C4-2B (cell line): ENCODE measurements around the gene ABCC8.

ENCODE experiments used
- H3K27ac ChIP-seq: fragments of 450-650 bp; 2 replicates; pipeline ENCODE4 v1.5.1; 2017
- ZFX ChIP-seq: fragments of 450-650 bp; IDR thresholded peaks from 2 replicates; pipeline ENCODE4 v1.6.1; 2017
- TF ChIP-seq, protein P1 (sequence below): fragments of 450-650 bp; conservative IDR thresholded peaks from 2 replicates; pipeline ENCODE4 v1.5.1; 2017; ENCODE audit warnings: mild to moderate bottlenecking

Gene ABCC8

DNA sequence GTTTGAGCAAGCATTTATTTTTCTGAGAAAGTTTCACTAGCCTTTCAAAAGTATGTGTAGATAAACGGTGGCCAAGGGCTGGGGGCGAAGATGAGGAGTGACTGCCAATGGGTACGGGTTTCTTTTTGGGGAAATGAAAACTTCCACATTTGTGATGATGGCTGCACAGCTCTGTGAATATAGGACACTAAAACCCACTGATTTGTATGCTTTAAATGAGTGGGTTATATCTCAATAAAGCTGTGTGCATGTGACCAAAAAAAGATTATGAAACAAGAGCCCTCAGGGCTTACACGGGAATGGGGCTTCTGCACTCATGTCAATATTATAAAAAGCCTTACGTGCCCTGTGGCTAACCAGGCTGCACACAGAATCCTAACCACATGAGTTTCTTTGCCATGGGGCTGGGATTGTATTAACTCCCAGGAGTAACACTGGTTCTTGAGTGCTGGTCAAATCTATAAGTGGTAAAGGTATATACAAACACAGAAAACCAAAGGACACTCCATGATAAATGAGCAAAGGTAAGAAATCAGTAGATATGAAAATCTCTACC lies 31.3 kb downstream of the ABCC8 start:
- H3K27ac ChIP-seq: no peak overlapping the region
- TF ChIP-seq, protein P1, sequence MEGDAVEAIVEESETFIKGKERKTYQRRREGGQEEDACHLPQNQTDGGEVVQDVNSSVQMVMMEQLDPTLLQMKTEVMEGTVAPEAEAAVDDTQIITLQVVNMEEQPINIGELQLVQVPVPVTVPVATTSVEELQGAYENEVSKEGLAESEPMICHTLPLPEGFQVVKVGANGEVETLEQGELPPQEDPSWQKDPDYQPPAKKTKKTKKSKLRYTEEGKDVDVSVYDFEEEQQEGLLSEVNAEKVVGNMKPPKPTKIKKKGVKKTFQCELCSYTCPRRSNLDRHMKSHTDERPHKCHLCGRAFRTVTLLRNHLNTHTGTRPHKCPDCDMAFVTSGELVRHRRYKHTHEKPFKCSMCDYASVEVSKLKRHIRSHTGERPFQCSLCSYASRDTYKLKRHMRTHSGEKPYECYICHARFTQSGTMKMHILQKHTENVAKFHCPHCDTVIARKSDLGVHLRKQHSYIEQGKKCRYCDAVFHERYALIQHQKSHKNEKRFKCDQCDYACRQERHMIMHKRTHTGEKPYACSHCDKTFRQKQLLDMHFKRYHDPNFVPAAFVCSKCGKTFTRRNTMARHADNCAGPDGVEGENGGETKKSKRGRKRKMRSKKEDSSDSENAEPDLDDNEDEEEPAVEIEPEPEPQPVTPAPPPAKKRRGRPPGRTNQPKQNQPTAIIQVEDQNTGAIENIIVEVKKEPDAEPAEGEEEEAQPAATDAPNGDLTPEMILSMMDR: no peak
- no peak for TF ChIP-seq ZFX

DNA sequence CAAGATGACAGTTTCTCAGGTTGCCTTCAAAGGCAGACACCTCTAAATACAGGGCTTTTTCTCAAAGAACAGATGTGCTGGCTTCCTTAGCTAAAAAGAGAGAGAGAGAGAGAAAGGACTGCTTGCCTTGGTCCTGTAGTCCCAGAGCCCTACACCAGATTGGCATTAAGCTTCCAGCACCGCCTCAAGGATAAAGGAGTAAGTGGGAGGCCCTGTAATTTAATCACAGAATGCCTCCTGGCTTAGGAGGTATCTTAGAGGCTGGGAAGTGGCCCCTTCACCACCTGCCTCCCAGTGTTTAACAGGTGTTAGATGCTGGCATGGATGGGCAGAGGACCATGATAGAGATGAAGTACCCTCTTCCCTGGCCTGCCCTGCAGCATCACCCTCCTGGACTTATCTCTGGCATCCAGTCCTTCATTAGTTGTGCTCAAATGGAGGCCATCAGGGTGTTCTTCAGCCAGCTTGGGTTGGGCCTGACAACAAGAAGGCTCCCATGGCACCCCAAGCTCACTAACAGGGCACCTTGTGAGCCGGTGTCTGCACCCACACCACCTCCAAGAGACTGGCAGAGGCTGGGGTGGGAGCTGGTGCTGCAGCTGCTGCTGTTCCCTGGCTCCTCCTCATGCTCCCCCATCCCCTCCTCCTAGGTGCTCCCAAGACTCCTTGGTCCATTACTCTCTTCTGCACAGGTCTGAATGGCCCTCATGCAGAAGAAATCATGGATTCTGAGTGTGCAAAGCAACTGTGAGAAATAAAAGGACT lies 32.5 kb downstream of the ABCC8 start:
- TF ChIP-seq, protein P1: no peak
- TF ChIP-seq ZFX: no peak
- H3K27ac ChIP-seq: no peak overlapping the region

DNA sequence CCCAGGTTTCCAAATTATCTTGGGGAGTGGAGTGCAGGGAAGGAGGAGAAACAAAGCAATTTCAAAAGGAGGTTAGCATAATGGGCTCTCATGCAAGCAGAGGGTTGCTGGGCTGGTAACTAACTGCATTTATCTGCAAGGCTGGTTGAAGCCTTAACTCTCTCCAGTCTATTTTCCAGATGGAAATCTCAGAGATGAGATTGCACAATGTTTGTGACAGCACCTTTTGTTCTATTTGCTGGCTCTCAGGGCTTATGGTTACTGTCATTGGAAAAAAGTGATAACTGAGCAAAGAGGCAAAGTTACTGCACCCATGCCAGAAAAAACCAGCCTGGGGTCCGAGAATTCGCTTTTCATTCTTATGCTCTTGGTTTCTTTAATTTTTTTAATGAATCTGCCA lies 33.2 kb downstream of the ABCC8 start:
- no peak overlapping the region for H3K27ac ChIP-seq
- no peak for TF ChIP-seq ZFX
- TF ChIP-seq, protein P1: no peak

DNA sequence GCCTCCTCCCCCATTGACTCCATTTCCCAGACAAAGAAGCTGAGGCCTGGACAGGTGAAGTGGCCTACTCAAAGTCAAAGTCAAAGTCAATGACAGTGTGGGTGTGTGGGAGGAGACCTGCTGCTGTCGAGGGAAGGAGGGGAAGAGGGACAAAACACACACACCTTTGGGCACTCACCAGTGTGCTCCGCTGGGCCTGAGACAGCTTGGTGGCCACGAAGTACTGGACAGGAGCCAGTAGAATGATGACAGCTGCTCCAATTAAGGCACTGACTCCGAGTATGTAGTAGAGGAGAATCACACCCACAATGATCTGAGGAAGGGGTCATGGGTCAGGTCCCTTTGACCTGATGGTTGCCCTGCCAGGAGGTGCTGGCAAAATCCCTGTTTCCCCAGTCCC lies 33.6 kb downstream of the ABCC8 start:
- no peak overlapping the region for H3K27ac ChIP-seq
- TF ChIP-seq ZFX: no peak
- TF ChIP-seq, protein P1: no peak

DNA sequence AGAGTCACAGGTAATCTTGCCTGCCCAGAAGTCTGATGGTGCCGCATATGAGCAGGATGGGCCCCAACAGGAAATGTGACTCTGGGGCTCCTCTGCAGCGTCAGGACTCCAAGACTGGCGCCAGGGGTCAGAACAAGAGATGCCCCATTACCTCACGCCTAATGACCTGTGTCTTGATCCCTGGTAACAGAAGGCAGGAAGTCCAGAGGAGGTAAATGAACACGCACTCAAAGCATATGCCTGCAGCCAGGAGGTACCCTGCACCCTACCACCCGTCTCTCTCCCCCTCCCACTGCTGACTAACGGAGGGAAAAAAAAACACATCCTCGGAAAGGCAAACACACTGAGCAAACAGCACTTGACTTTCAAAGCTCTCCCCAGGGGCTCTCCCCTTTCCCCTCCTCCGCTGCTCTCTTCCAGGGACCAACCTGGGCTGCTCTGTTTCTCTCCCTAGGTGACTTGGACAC lies 37.3 kb downstream of the ABCC8 start:
- TF ChIP-seq, protein P1: no peak
- TF ChIP-seq ZFX: no peak
- H3K27ac ChIP-seq: no peak overlapping the region

DNA sequence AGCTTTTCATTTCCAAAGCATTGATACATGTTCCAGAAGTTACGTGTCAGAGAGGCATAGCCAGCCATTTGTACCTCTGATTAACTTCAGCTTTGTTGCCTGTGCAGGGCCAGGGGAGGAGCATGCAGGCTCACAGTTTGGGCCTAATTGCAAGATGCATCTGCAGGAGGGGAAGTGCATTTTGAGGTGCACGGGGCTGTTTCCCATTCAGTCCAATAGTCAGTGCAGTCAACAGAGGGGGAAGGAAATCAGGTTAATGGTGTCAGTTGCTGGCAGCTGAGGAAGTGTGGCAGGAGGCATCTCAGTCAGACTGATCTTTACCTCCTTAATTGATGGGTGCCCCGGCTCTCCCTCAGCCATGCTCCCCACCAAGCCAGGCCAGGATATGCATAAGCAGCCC lies 39.3 kb downstream of the ABCC8 start:
- TF ChIP-seq, protein P1: no peak
- no peak for TF ChIP-seq ZFX
- no peak overlapping the region for H3K27ac ChIP-seq

DNA sequence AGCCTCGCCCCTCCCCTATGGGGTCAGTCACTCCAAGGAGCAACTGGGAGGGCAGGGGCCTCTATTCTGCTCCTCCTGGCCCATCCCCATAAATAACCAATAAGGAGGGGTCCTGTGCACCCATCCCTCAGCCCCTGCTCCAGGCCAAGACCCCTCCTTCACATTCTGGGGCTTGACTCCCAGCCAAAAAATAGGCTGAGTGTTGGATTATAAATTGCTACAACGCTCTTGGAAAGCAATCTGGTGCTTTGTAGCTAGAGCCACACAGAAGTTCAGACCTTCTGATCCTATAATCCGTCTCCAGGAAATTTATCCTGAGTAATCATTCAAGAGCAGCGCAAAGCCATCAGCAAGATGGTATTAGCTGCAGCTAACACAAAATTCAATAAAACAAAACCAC lies 42.5 kb downstream of the ABCC8 start:
- H3K27ac ChIP-seq: no peak overlapping the region
- TF ChIP-seq, protein P1: no peak
- no peak for TF ChIP-seq ZFX
